ENCODE data around the gene CCNG2. TPM values are rescaled to one million over a fixed set of nuclear protein-coding genes. Genes with fewer than 3 reads are reported as not detected.
A peak's percentile ranks its signal among the peaks of the same experiment; 100 is the strongest.

The CCNG2 gene
- total RNA-seq, 2 donors from 2014 or later: 34.0 to 145 TPM

DNA sequence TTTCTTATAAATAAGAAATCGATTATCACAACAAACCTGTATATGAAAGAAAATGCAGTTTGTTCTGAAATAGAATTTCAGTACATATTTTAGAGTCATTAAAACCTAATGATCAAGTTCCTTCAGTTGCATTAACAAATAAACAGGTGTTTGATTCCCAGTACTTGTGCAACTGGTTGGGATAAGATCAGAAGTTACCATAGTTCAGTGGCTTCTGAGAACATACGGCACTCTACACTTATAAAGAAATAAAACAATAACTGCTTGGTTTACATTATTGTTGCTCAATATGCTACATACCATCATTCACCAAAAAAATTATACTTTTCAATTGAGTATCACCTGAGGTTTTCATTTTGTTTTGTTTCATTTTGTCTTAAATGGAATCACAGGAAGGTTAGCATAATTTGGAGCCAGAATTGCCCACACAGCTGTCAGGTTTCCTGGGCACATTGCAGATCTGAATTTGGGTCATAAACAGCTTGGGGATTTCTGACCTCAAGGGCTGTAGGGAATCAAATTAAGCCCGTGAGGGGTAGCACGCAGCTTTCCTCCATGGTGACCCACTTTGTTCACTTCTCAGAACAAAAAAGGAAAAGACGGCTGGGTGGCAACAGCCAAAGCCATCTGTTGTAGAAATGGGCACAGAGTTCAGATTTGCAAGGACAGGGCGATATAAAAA lies 14.9 kb upstream of the CCNG2 start:
- Histone ChIP-seq H3K27me3 (no peaks in the 10 kb centered on the region), H3K27ac (peak overlapping the region; percentile 66), H3K9ac (ENCODE audit: low read depth in 2 of 2, low read length in 2 of 2) (peak overlapping the region in 1 of 2 donors; percentile 32), H3K36me3 (no peaks in the 10 kb centered on the region), H3K4me3 (no peak overlapping the region), H3K9me3 (no peaks in the 10 kb centered on the region), H3K4me1 (peaks cover 3% of the 10 kb centered on the region)
- TF ChIP-seq, protein P1, sequence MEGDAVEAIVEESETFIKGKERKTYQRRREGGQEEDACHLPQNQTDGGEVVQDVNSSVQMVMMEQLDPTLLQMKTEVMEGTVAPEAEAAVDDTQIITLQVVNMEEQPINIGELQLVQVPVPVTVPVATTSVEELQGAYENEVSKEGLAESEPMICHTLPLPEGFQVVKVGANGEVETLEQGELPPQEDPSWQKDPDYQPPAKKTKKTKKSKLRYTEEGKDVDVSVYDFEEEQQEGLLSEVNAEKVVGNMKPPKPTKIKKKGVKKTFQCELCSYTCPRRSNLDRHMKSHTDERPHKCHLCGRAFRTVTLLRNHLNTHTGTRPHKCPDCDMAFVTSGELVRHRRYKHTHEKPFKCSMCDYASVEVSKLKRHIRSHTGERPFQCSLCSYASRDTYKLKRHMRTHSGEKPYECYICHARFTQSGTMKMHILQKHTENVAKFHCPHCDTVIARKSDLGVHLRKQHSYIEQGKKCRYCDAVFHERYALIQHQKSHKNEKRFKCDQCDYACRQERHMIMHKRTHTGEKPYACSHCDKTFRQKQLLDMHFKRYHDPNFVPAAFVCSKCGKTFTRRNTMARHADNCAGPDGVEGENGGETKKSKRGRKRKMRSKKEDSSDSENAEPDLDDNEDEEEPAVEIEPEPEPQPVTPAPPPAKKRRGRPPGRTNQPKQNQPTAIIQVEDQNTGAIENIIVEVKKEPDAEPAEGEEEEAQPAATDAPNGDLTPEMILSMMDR (IDR thresholded peaks at IDR 0.05): no peak
- no peak for DNase-seq
- intact Hi-C loops (cut with DNase I): no loop called here

DNA sequence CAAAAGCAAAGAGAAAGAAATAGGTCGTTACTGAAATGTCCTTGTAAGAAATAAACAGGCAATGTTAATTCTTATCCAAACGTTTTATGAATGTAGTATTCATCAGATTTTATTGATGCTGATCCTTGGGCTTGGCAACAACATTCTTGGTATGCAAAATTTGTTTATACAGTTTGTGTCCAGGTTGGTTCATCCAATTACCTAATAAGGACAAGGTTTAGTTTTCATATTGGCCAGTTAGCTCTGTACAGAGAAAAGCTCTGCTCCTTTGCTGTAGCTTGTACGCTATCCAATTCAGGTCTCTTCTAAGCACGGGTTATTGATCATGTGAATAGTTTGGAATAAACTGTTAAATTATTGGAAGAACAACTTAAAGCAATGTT lies 14.4 kb upstream of the CCNG2 start:
- Histone ChIP-seq H3K27me3 (no peaks in the 10 kb centered on the region), H3K9me3 (no peaks in the 10 kb centered on the region), H3K36me3 (no peaks in the 10 kb centered on the region), H3K9ac (ENCODE audit: low read depth in 2 of 2, low read length in 2 of 2) (no peak overlapping the region), H3K27ac (peak overlapping the region; percentile 66), H3K4me1 (peaks cover 3% of the 10 kb centered on the region), H3K4me3 (no peak overlapping the region)
- TF ChIP-seq, protein P1 (IDR thresholded peaks at IDR 0.05): no peak
- intact Hi-C loops (cut with DNase I): no loop called here
- no peak for DNase-seq

DNA sequence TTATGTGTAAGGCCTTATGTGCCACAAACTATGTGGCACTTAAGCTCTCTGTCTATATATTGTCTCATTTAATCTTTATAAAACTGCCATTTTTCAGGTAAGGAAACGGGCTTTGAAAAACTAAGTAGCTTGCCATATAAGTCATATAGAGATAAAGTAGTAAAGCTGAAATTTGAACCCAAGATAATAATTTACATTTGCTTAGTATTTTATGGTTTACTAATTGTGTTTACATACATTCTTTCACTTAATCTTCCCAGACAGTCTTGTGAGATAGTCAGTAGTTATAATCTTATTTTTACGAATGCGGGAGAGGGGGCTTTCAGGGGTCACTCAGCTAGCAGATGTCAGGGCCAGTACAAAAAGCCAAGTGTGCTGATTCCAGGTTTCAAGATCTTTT lies 13.9 kb upstream of the CCNG2 start:
- TF ChIP-seq, protein P1 (IDR thresholded peaks at IDR 0.05): no peak
- H3K27ac ChIP-seq: peak overlapping the region; percentile 66
- no peaks in the 10 kb centered on the region for H3K9me3 ChIP-seq
- no peak overlapping the region for H3K9ac ChIP-seq (ENCODE audit: low read depth in 2 of 2, low read length in 2 of 2)
- H3K4me3 ChIP-seq: no peak overlapping the region
- peaks cover 3% of the 10 kb centered on the region for H3K4me1 ChIP-seq
- H3K27me3 ChIP-seq: no peaks in the 10 kb centered on the region
- no peaks in the 10 kb centered on the region for H3K36me3 ChIP-seq
- no peak for DNase-seq
- intact Hi-C loops (cut with DNase I): no loop called here

DNA sequence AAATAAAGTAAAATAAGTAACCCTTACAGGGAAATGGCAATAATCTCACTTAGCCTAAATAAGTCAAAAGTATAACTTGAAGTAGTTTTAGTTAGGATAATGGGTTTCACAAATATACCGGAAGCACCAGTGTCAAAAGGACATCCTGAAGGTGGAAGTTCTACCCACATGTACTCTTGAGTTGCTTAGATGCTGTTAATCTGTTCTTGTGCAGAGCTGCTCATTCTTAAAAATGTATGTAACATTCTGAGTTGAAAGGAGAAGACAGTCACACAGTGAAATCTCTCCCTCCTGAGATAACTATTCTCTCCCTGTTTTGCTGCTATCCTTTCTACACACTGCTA lies 11.2 kb upstream of the CCNG2 start:
- H3K27ac ChIP-seq: peak overlapping the region; percentile 73
- peak overlapping the region in 1 of 2 donors; percentile 61 for H3K9ac ChIP-seq (ENCODE audit: low read depth in 2 of 2, low read length in 2 of 2)
- intact Hi-C loops (cut with DNase I): no loop called here
- peaks cover 3% of the 10 kb centered on the region for H3K4me1 ChIP-seq
- TF ChIP-seq, protein P1 (IDR thresholded peaks at IDR 0.05): no peak
- H3K27me3 ChIP-seq: no peaks in the 10 kb centered on the region
- no peaks in the 10 kb centered on the region for H3K36me3 ChIP-seq
- H3K4me3 ChIP-seq: no peak overlapping the region
- no peaks in the 10 kb centered on the region for H3K9me3 ChIP-seq
- DNase-seq: no peak

DNA sequence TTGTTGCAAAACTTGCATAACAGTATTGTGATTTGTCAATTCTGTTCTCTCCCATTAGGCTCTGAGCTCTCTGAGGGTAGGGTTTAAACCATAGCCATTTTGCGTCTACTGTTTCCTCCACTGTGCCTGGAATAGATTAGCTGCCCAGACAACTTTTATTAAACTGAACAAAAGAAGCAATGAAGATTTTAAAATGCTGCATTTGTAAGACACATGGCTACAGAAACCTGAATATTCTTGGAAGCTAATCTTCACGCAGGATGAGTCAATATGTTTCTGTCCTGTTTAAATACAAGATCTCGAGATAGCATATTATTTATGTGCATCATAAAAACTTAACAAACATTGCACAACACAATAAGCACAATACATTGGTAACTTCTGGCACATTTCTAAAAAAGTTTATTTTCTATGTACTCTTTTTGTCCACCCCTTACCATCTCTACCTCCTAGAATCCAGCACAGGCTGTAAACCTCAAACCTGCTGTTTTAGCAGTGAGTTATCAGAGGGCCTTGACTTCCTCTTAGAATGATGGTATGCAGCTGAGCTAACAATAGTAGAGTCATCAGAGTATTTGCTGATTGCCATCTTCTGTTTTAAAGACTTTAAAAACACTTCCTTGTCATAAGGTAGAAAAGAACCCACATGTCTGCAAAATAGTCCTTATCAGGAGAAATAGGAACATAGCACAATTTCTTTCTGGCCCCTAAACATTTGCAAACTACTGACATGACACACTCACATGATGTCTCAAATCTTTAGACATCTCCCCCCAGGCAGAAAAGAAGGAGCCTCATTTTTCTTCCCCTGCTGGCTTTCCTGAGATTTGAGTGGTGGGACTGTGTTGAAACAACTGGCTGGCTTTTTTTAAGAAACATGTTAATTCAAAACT lies 10.6 kb upstream of the CCNG2 start:
- Histone ChIP-seq H3K9me3 (no peaks in the 10 kb centered on the region), H3K4me1 (peaks cover under 1% of the 10 kb centered on the region), H3K4me3 (no peak overlapping the region), H3K27me3 (no peaks in the 10 kb centered on the region), H3K36me3 (no peaks in the 10 kb centered on the region), H3K27ac (peak overlapping the region; percentile 73), H3K9ac (ENCODE audit: low read depth in 2 of 2, low read length in 2 of 2) (peak overlapping the region in 1 of 2 donors; percentile 61)
- TF ChIP-seq, protein P1 (IDR thresholded peaks at IDR 0.05): no peak
- DNase-seq: no peak
- intact Hi-C loops (cut with DNase I): no loop called here
